Measurements from ENCODE around the gene PPP1R3C. TPM values are rescaled to one million over a fixed set of nuclear protein-coding genes. Genes with fewer than 3 reads are reported as not detected.
A peak's percentile ranks its signal among the peaks of the same experiment; 100 is the strongest.

PPP1R3C gene
- total and polyA plus RNA-seq, 2 experiments from 2014 or later = 0.91 to 1.8 TPM

- Histone ChIP-seq H3K4me1 (ENCODE audit: insufficient read depth) (peaks cover 9% of the 10 kb centered on the region; the same call in 1 of the 2 replicates), H3K9me2 (ENCODE audit: insufficient read depth) (peaks cover 5% of the 10 kb centered on the region; the same call in 1 of the 2 replicates), H4K20me1 (replicated peaks; ENCODE audit: insufficient read depth) (no peaks in the 10 kb centered on the region), H3K27ac (ENCODE audit: low read depth) (no peak overlapping the region), H3F3A (replicated peaks; ENCODE audit: low read depth) (no peaks in the 10 kb centered on the region), H3K36me3 (ENCODE audit: insufficient read depth) (no peaks in the 10 kb centered on the region), H2AFZ (no peak overlapping the region), H3K4me2 (no peak overlapping the region), H3K27me3 (ENCODE audit: insufficient read depth) (no peaks in the 10 kb centered on the region), H3K79me2 (replicated peaks; ENCODE audit: insufficient read depth) (no peaks in the 10 kb centered on the region), H3K4me3 (no peak overlapping the region)
- no peaks in the 10 kb centered on the region for H3K36me3 Mint-ChIP-seq (ENCODE audit: low read depth)
- no peak overlapping the region for H3K4me3 Mint-ChIP-seq
- DNase-seq (ENCODE audit: low spot score) = no peak
- TF ChIP-seq EZH2phosphoT487 (IDR thresholded peaks at IDR 0.05; ENCODE audit: unreplicated experiment) (no peak), POLR2AphosphoS5 (IDR thresholded peaks at IDR 0.05; ENCODE audit: low read depth) (no peak), JUNB (IDR thresholded peaks at IDR 0.05; ENCODE audit: unreplicated experiment) (no peak), CREB1 (CRISPR knock-in tag; IDR thresholded peaks at IDR 0.05; ENCODE audit: low read depth) (no peak), ZNF462 (CRISPR knock-in tag; IDR thresholded peaks at IDR 0.05) (no peak), NANOG (IDR thresholded peaks at IDR 0.05; ENCODE audit: borderline replicate concordance) (no peak), ZNF114 (CRISPR knock-in tag; IDR thresholded peaks at IDR 0.05) (no peak), EZH2 (IDR thresholded peaks at IDR 0.05; ENCODE audit: low read depth, unreplicated experiment) (no peak), STAT1 (IDR thresholded peaks at IDR 0.05; ENCODE audit: unreplicated experiment) (no peak), CTCF (conservative IDR thresholded peaks at IDR 0.05; ENCODE audit: low read depth in 2 of 2) (no peak), REST (IDR thresholded peaks at IDR 0.05; ENCODE audit: unreplicated experiment) (no peak), ZNF331 (CRISPR knock-in tag; IDR thresholded peaks at IDR 0.05; ENCODE audit: low read depth) (no peak), ETS1 (IDR thresholded peaks at IDR 0.05) (no peak)
- ATAC-seq = peak; percentile 44
- H3K27me3 Mint-ChIP-seq (ENCODE audit: insufficient read depth, low read depth, poor library complexity) = peaks cover 6% of the 10 kb centered on the region
- H3K27ac Mint-ChIP-seq = no peak overlapping the region
- H3K4me1 Mint-ChIP-seq = peaks cover 23% of the 10 kb centered on the region
- H3K9me3 Mint-ChIP-seq = no peaks in the 10 kb centered on the region
These were observed 48.7 kb upstream of the PPP1R3C start for GRCh38 chr10:91681361-91682276.

All from GM23338 (cell line).